Activated CD4-positive, alpha-beta T cell treated with anti-CD3 and anti-CD28 coated beads, Interleukin-2, Interleukin-6, amounts not matched to agents 100 ng/mL and 50 ng/mL, durations not matched to agents 16 hours and 8 hours (primary cell): ENCODE data around the gene NLRC5.
A peak's percentile ranks its signal among the peaks of the same experiment; 100 is the strongest.
"Not testable (repeated sequence)": the region's sequence is repeated elsewhere in the genome, so short reads cannot be mapped to it uniquely, and the experiment has no call there.

Experiments
- DNase-seq: peaks from one replicate; pipeline ENCODE4 v3.0.0-alpha.2; 2020

NLRC5 gene

GRCh38 chr16:56982695-56983094, 6.7 kb upstream of the NLRC5 start:
- no peak for DNase-seq

- DNase-seq = no peak
Measured at GRCh38 chr16:56983211-56983751, 6.1 kb upstream of the NLRC5 start.

GRCh38 chr16:56984639-56985038, 4.7 kb upstream of the NLRC5 start:
- DNase-seq = no peak

GRCh38 chr16:56985288-56985961, 3.9 kb upstream of the NLRC5 start:
- no peak for DNase-seq

- DNase-seq = no peak
Measured at GRCh38 chr16:56985962-56986360, 3.4 kb upstream of the NLRC5 start.

GRCh38 chr16:56986361-56986760, 3.0 kb upstream of the NLRC5 start:
- DNase-seq = no peak

DNA sequence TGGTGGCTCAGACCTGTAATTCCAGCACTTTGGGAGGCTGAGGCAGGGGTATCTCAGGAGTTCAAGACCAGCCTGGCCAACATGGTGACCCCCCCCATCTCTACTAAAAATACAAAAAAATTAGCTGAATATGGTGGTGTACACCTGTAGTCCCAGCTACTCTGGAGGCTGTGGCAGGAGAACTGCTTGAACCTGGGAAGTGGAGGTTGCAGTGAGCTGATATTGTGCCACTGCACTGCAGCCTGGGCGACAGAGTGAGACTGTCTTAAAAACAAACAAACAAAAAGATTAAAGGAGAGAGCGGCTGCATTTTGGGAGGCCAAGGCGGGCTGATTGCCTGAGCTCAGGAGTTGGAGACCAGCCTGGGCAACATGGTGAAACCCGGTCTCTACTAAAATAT, 2.4 kb upstream of the NLRC5 start:
- DNase-seq = not testable (repeated sequence)

DNA sequence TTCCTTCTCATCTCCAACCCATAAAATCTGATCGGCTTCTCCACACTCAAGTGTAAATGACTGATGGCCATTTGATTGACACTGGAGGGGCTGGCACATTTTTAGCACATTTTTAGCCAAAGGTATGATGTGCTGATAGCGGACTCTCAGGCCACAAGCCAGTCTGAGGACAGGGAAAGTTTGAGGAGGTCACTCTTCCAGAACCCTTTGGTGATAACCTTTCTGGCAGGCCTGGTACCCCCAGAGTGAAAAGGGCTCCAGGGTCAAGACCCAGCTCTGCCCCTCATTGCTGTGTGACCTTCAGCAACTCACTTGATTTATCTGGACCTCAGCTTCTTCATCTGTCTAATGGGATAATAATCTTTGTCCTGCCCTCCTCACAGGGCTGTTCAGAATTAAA, 1.7 kb upstream of the NLRC5 start:
- no peak for DNase-seq

GRCh38 chr16:56988161-56988947, 1.0 kb upstream of the NLRC5 start:
- no peak for DNase-seq

DNA sequence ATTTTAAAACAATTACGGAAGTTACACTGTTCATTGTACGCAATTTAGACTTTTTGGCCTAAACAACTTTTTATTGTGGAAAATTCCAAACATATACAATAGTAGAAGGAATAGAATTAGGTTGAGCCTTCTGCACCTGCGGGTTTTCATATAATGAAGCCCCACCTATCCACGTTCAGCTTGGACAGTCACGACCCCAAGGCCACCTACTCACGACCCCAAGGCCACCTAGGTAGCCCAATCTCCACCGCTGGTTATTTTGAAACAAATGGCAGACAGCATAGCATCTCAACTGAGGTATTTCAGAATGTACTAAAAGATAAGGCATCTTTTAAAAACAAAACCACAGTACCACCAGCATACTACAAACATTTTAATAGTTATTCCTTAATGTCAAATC, 631 bp downstream of the NLRC5 start:
- no peak for DNase-seq

GRCh38 chr16:56990407-56991286, 1.3 kb downstream of the NLRC5 start:
- peak; percentile 61 for DNase-seq

DNA sequence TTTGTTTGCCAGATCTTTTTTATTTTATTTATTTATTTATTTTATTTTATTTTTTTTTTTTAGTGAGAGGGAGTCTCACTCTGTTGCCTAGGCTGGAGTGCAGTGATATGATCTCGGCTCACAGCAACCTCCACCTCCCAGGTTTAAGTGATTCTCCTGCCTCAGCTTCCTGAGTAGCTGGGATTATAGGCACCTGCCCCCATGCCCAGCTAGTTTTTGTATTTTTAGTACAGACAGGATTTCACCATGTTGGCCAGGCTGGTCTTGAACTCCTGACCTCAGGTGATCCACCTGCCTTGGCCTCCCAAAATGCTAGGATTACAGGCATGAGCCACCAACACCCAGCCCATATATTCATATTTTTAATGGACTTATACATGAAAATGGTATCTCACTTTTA, 3.1 kb downstream of the NLRC5 start:
- not testable (repeated sequence) for DNase-seq

DNA sequence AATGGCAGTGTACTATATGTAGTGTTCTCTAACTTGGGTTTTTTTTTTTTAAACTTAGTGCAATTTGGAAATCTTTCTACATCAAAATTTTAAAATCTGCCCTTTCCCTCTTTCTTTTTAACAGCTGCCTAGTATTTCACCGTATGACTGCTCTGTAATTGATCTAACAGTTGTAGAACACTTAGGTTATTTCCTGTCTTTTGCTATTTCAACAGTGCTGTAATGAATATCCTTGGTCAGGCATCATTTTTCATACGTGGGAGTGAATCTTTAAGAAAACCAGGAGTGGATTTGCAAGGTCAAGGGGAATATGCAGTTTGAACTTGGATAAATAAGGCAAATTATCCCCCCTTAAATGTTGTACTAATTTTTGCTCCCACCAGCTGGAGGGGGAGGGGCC, 3.8 kb downstream of the NLRC5 start:
- no peak for DNase-seq

DNA sequence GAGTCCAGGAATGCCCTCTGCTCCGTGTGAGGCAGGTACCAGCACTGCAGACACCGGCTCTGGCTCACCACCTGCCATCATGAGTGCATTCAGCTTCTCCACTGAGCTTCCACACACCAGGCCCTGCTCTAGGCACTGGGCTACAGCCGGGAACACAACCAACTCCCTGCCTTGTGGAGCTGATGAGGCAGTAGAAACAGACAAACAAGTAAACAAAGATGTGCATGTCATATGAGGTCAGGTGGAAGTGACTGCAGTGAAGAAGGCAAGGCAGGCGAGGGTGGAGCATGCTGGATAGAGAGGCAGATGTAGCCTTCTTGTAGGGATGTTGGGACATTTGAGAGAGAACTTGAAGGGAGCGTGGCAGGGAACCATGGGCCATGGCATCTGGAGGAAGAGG, 5.0 kb downstream of the NLRC5 start:
- DNase-seq = no peak

GRCh38 chr16:56995136-56995805, 5.9 kb downstream of the NLRC5 start:
- DNase-seq = no peak

- no peak for DNase-seq
Measured at GRCh38 chr16:56997264-56997663, 7.9 kb downstream of the NLRC5 start.

DNA sequence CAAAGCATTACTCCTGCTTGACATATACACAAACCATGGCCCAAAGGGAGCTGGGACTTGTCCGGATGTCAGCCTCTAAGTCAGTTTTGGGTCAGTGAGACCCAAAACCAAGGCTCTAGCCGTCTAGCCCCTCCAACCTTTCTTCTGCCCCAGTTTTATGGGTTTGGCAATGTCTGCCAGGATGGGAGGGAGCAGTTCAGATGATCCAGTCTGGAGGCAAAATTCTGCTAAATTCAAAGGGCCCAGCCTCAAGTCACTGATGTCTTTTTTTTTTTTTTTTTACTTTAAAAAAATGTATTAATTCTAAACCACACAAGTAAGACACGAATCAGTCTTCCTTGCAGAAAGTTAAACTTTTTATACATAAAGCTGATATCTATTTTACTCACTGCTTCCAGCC, 8.6 kb downstream of the NLRC5 start:
- no peak for DNase-seq

DNA sequence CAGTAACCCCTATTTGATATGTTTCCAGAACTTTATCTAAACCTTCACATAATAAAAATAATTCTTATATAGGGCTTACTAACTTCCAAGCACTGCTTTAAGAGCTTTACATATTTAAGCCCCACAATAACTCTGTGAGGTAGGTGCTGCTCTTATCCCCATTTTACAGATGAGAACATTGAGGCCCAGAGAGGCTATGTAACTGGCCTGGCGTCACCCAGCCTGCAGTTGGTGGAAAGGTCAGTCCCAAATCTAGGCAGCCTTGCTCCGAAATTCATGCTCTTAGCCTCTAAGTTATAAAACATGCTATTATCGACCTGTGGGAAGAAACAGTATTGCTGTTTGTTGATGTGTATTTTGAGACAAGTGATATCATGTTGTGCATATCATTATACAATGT, 9.0 kb downstream of the NLRC5 start:
- DNase-seq = no peak

DNA sequence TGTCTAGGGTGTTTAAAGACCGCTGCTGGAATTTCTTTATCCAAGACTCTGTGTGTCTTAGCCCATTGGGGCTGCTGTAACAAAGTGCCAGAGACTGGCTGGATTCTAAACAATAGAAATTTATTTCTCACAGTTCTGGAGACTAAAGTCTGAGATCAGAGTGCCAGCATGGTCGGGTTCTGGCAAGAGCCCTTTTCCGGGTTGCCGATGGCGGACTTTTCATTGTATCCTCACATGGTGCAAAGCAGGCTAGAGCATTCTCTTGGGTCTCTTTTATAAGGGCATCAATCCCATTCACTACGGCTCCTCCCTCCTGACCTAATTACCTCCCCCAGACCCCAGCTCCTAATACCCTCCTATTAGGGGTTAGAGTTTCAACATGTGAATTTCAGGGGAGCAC, 9.5 kb downstream of the NLRC5 start:
- DNase-seq = no peak

DNA sequence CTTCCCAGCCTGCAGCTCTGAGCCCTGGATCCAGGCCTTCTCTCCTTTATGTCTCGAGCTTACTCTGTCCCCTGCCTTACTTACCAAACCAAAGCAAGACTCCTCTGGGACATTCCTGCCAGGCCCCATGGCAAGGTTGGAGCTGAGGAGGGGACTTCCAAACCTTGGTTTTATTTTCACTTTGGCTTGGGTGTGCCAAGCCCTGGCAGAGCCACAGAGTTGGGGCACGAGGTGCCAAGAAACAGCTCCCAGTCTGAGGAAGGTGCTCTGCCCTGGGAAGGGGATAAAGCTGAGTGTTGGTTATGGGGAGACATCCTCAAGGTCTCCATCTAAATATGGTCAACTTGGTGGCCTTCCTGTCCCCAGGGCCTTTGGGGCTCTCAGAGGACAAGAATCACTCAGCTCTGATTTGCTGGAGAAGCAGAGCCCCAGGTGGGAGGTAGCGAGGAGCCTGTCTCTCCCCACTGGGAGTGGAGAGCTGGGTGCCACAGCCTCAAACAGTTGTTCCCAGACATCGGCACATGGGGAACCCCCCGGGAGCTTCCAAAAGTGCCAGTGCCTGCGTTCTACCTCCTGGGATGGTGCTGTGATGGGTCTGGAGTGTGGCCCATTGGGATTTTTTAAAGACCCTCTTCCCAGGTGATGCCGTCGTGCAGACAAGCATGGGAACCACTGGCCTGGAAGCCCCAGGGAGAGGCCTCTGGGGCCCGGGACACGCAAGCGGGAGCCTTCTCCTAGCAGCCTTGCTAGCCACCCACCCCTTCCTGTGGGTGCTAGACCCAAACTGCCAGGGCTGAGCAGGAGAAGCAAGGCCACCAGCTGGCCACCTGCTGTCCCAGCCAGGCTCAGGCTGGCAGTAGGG, 10.3 kb downstream of the NLRC5 start:
- peak; percentile 51 for DNase-seq

- DNase-seq = peak; percentile 52
Measured at GRCh38 chr16:57000271-57001025, 11.1 kb downstream of the NLRC5 start.
